HepG2 (cell line): ENCODE data around the gene DPM1. TPM values are rescaled to one million over a fixed set of nuclear protein-coding genes. Genes with fewer than 3 reads are reported as not detected.
A peak's percentile ranks its signal among the peaks of the same experiment; 100 is the strongest.

ENCODE experiments used
- CEBPB ChIP-seq: IDR thresholded peaks from 2 replicates; pipeline ENCODE4 v1.6.1; 2011; ENCODE audit warnings: low read depth, low read length, improper control_type of control experiment, borderline replicate concordance
- DZIP1 ChIP-seq: sonication (generic); formaldehyde crosslinking; IDR thresholded peaks from 2 replicates; pipeline ENCODE4 v1.5.0; 2020; ENCODE audit warnings: mild to moderate bottlenecking, missing genetic modification reagents
- GATAD2A ChIP-seq: IDR thresholded peaks from 2 replicates; pipeline ENCODE4 v1.6.1; 2016
- GLMP ChIP-seq: sonication (generic); formaldehyde crosslinking; IDR thresholded peaks from 2 replicates; pipeline ENCODE4 v1.9.0; 2021; ENCODE audit warnings: missing genetic modification reagents, mild to moderate bottlenecking, borderline replicate concordance
- KAT2B ChIP-seq: fragments of 150-350 bp; IDR thresholded peaks from 2 replicates; pipeline ENCODE4 v1.6.1; 2014; ENCODE audit warnings: low read depth, low read length, borderline replicate concordance
- MTA1 ChIP-seq: sonication (generic); formaldehyde crosslinking; IDR thresholded peaks from 2 replicates; pipeline ENCODE4 v1.4.0; 2020; ENCODE audit warnings: missing genetic modification reagents, mild to moderate bottlenecking, borderline replicate concordance
- PAXIP1 ChIP-seq: sonication (generic); formaldehyde crosslinking; conservative IDR thresholded peaks from 2 replicates; pipeline ENCODE4 v1.4.0; 2020; ENCODE audit warnings: mild to moderate bottlenecking, missing genetic modification reagents, moderate library complexity
- SALL1 ChIP-seq: sonication (generic); formaldehyde crosslinking; IDR thresholded peaks from 2 replicates; pipeline ENCODE4 v1.8.0; 2022; ENCODE audit warnings: mild to moderate bottlenecking, missing genetic modification reagents
- SOX6 ChIP-seq, 2 experiments: fragments of 450-650 bp in 1 of 2; sonication (generic) in 1 of 2; formaldehyde crosslinking in 1 of 2; IDR thresholded peaks; 2 replicates each; pipeline versions ENCODE4 v1.4.0 to v1.6.1; 2017 to 2020; ENCODE audit warnings: antibody characterized with exemption in 1 of 2, mild to moderate bottlenecking in 1 of 2, missing genetic modification reagents in 1 of 2
- TCF7 ChIP-seq: sonication (generic); IDR thresholded peaks from 2 replicates; pipeline ENCODE4 v1.6.1; 2016; ENCODE audit warnings: antibody characterized with exemption, low read depth
- THRA ChIP-seq: sonication (generic); formaldehyde crosslinking; IDR thresholded peaks from 2 replicates; pipeline ENCODE4 v1.4.0; 2020; ENCODE audit warnings: missing genetic modification reagents, borderline replicate concordance
- UBTF ChIP-seq: sonication (generic); formaldehyde crosslinking; IDR thresholded peaks from 2 replicates; pipeline ENCODE4 v1.4.0; 2020; ENCODE audit warnings: mild to moderate bottlenecking, missing genetic modification reagents
- ZBTB44 ChIP-seq: sonication (generic); formaldehyde crosslinking; IDR thresholded peaks from 2 replicates; pipeline ENCODE4 v1.4.0; 2020; ENCODE audit warnings: missing genetic modification reagents
- ZNF17 ChIP-seq: sonication (generic); formaldehyde crosslinking; IDR thresholded peaks from 2 replicates; pipeline ENCODE4 v1.5.0; 2020; ENCODE audit warnings: mild to moderate bottlenecking, missing genetic modification reagents
- ZNF564 ChIP-seq: sonication (generic); formaldehyde crosslinking; IDR thresholded peaks from 2 replicates; pipeline ENCODE4 v1.8.1; 2023; ENCODE audit warnings: mild to moderate bottlenecking, missing genetic modification reagents
- polyA plus RNA-seq, 8 experiments: library from polyadenylated mRNA; depleted of rRNA in 3 of 8; stranded (reverse) in 7 of 8; unstranded in 1 of 8; fragments of >200 nt; fragmentation: Illumina TruSeq in 4 of 8; extraction: Trizol in 4 of 8; gene quantifications; 2 replicates each; pipeline versions ENCODE4 v1.2.1 to v1.2.3, GENCODE V29; 2011 to 2016; ENCODE audit warnings: low read depth in 4 of 8, missing spikeins in 1 of 8, mixed read lengths in 1 of 8; ENCODE audit not compliant: insufficient read depth in 1 of 8
- total RNA-seq, 5 experiments: library from RNA; depleted of rRNA; stranded (reverse); fragments of >200 nt; fragmentation: Illumina TruSeq; extraction: Trizol; gene quantifications; 2 replicates each; pipeline ENCODE4 v1.2.3, GENCODE V29; 2016; ENCODE audit warnings: low read depth in 1 of 5

DPM1 gene
- total and polyA plus RNA-seq, 2 of the 13 experiments (the other 11 are each of a cell fraction or from before 2014, with no cell fraction given): 83.2 to 161 TPM

GRCh38 chr20:50931306-50932015 lies 26.9 kb downstream of the DPM1 start, which contains the start of gene ADNP (continued):
- TF ChIP-seq PAXIP1 (CRISPR knock-in tag) (0 out of 2 replicates have a peak, but pooled peaks have one; percentile 19), MTA1 (CRISPR knock-in tag) (peak; percentile 72; the same call in 1 of the 2 replicates), ZNF17 (CRISPR knock-in tag) (no peak), ZBTB44 (CRISPR knock-in tag) (peak; percentile 48; the same call in 1 of the 2 replicates), ZNF564 (CRISPR knock-in tag) (no peak), TCF7 (no peak), SOX6 (IDR thresholded peaks at IDR 0.05) (no peak), SOX6 (CRISPR knock-in tag; IDR thresholded peaks at IDR 0.05) (peak; percentile 69), DZIP1 (CRISPR knock-in tag) (no peak), KAT2B (no peak), THRA (CRISPR knock-in tag) (0 out of 2 replicates have a peak, but pooled peaks have one; percentile 32), CEBPB (no peak), GATAD2A (CRISPR knock-in tag) (peak; percentile 39; the same call in 1 of the 2 replicates), GLMP (CRISPR knock-in tag) (no peak), SALL1 (CRISPR knock-in tag) (peak; percentile 69), UBTF (CRISPR knock-in tag) (no peak)
